ENCODE data around the gene PRRX2.

DNA sequence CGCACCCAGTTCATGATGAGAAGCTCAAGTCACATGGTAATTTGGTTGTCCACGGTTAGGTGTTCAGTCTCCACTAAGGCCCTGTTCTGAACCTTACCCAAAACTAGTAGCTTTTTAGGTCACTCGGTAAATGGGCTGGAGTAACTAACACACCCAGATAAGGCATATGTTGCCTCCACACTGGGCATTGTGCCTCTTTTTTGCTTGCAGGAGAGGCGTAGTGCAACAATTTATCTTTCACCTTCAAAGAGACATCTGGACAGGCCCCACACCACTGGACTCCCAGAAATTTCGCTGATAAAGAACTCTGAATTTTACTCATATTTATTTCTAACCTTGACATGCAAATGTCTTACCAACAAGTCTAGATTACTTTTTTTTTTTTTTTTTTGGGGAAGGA is 104.2 kb downstream of the PRRX2 start:
- TF ChIP-seq, protein P1, sequence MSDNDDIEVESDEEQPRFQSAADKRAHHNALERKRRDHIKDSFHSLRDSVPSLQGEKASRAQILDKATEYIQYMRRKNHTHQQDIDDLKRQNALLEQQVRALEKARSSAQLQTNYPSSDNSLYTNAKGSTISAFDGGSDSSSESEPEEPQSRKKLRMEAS (IDR thresholded peaks at IDR 0.05): no peak
- TF ChIP-seq, protein P2, sequence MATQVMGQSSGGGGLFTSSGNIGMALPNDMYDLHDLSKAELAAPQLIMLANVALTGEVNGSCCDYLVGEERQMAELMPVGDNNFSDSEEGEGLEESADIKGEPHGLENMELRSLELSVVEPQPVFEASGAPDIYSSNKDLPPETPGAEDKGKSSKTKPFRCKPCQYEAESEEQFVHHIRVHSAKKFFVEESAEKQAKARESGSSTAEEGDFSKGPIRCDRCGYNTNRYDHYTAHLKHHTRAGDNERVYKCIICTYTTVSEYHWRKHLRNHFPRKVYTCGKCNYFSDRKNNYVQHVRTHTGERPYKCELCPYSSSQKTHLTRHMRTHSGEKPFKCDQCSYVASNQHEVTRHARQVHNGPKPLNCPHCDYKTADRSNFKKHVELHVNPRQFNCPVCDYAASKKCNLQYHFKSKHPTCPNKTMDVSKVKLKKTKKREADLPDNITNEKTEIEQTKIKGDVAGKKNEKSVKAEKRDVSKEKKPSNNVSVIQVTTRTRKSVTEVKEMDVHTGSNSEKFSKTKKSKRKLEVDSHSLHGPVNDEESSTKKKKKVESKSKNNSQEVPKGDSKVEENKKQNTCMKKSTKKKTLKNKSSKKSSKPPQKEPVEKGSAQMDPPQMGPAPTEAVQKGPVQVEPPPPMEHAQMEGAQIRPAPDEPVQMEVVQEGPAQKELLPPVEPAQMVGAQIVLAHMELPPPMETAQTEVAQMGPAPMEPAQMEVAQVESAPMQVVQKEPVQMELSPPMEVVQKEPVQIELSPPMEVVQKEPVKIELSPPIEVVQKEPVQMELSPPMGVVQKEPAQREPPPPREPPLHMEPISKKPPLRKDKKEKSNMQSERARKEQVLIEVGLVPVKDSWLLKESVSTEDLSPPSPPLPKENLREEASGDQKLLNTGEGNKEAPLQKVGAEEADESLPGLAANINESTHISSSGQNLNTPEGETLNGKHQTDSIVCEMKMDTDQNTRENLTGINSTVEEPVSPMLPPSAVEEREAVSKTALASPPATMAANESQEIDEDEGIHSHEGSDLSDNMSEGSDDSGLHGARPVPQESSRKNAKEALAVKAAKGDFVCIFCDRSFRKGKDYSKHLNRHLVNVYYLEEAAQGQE (IDR thresholded peaks at IDR 0.05): no peak
- TF ChIP-seq, protein P3, sequence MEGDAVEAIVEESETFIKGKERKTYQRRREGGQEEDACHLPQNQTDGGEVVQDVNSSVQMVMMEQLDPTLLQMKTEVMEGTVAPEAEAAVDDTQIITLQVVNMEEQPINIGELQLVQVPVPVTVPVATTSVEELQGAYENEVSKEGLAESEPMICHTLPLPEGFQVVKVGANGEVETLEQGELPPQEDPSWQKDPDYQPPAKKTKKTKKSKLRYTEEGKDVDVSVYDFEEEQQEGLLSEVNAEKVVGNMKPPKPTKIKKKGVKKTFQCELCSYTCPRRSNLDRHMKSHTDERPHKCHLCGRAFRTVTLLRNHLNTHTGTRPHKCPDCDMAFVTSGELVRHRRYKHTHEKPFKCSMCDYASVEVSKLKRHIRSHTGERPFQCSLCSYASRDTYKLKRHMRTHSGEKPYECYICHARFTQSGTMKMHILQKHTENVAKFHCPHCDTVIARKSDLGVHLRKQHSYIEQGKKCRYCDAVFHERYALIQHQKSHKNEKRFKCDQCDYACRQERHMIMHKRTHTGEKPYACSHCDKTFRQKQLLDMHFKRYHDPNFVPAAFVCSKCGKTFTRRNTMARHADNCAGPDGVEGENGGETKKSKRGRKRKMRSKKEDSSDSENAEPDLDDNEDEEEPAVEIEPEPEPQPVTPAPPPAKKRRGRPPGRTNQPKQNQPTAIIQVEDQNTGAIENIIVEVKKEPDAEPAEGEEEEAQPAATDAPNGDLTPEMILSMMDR (IDR thresholded peaks at IDR 0.05; ENCODE audit: low read depth, low read length, missing input control): no peak
- TF ChIP-seq TAF1 (conservative IDR thresholded peaks at IDR 0.05) (no peak), RXRA (IDR thresholded peaks at IDR 0.05) (no peak), SP1 (IDR thresholded peaks at IDR 0.05) (no peak), YY1 (IDR thresholded peaks at IDR 0.05) (no peak), JUND (IDR thresholded peaks at IDR 0.05) (no peak), ATF3 (IDR thresholded peaks at IDR 0.05) (no peak), RAD21 (IDR thresholded peaks at IDR 0.05) (no peak)
- TF ChIP-seq, protein P4, sequence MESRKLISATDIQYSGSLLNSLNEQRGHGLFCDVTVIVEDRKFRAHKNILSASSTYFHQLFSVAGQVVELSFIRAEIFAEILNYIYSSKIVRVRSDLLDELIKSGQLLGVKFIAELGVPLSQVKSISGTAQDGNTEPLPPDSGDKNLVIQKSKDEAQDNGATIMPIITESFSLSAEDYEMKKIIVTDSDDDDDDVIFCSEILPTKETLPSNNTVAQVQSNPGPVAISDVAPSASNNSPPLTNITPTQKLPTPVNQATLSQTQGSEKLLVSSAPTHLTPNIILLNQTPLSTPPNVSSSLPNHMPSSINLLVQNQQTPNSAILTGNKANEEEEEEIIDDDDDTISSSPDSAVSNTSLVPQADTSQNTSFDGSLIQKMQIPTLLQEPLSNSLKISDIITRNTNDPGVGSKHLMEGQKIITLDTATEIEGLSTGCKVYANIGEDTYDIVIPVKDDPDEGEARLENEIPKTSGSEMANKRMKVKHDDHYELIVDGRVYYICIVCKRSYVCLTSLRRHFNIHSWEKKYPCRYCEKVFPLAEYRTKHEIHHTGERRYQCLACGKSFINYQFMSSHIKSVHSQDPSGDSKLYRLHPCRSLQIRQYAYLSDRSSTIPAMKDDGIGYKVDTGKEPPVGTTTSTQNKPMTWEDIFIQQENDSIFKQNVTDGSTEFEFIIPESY (IDR thresholded peaks at IDR 0.05): no peak

Measured in liver (tissue), 3 donors.